HepG2 (cell line): Measurements from ENCODE around the gene RELB. TPM values are rescaled to one million over a fixed set of nuclear protein-coding genes. Genes with fewer than 3 reads are reported as not detected.

Source experiments
- CREB3 ChIP-seq: sonication (generic); formaldehyde crosslinking; IDR thresholded peaks from 2 replicates; pipeline ENCODE4 v1.5.0; 2020; ENCODE audit warnings: missing genetic modification reagents
- E2F5 ChIP-seq: sonication (generic); formaldehyde crosslinking; conservative IDR thresholded peaks from 2 replicates; pipeline ENCODE4 v1.4.0; 2020; ENCODE audit warnings: missing genetic modification reagents
- HBP1 ChIP-seq: IDR thresholded peaks from 2 replicates; pipeline ENCODE4 v1.6.1; 2016; ENCODE audit warnings: low read depth, control low read depth
- IRF2 ChIP-seq: IDR thresholded peaks from 2 replicates; pipeline ENCODE4 v1.6.1; 2018; ENCODE audit warnings: missing genetic modification reagents, missing compliant biosample characterization
- IRF9 ChIP-seq: sonication (generic); formaldehyde crosslinking; IDR thresholded peaks from 2 replicates; pipeline ENCODE4 v1.8.0; 2022; ENCODE audit warnings: missing genetic modification reagents, mild to moderate bottlenecking, borderline replicate concordance
- KDM6A ChIP-seq: IDR thresholded peaks from 2 replicates; pipeline ENCODE4 v1.6.1; 2016; ENCODE audit warnings: low read depth
- MNT ChIP-seq: fragments of 450-650 bp; IDR thresholded peaks from 2 replicates; pipeline ENCODE4 v1.6.1; 2016
- SAFB2 ChIP-seq: sonication (generic); formaldehyde crosslinking; IDR thresholded peaks from 2 replicates; pipeline ENCODE4 v1.5.1; 2020; ENCODE audit warnings: missing genetic modification reagents, low read depth, mild to moderate bottlenecking, borderline replicate concordance
- ZNF280B ChIP-seq: sonication (generic); formaldehyde crosslinking; IDR thresholded peaks from 2 replicates; pipeline ENCODE4 v1.5.0; 2020; ENCODE audit warnings: missing genetic modification reagents, mild to moderate bottlenecking, borderline replicate concordance
- ZNF30 ChIP-seq: sonication (generic); formaldehyde crosslinking; IDR thresholded peaks from 2 replicates; pipeline ENCODE4 v1.5.0; 2020; ENCODE audit warnings: mild to moderate bottlenecking, missing genetic modification reagents
- ZNF441 ChIP-seq: sonication (generic); formaldehyde crosslinking; IDR thresholded peaks from 2 replicates; pipeline ENCODE4 v1.7.0; 2021; ENCODE audit warnings: missing genetic modification reagents, borderline replicate concordance
- ZNF484 ChIP-seq: sonication (generic); formaldehyde crosslinking; IDR thresholded peaks from 2 replicates; pipeline ENCODE4 v1.5.1; 2020; ENCODE audit warnings: mild to moderate bottlenecking, low read depth, missing genetic modification reagents, borderline replicate concordance
- ZNF580 ChIP-seq: IDR thresholded peaks from 2 replicates; pipeline ENCODE4 v1.6.1; 2016; ENCODE audit warnings: low read depth, borderline replicate concordance
- ZNF644 ChIP-seq: IDR thresholded peaks from 2 replicates; pipeline ENCODE4 v1.6.1; 2016; ENCODE audit warnings: low read depth
- ZNF703 ChIP-seq: sonication (generic); formaldehyde crosslinking; IDR thresholded peaks from 2 replicates; pipeline ENCODE4 v1.5.1; 2020; ENCODE audit warnings: missing genetic modification reagents, mild to moderate bottlenecking, moderate library complexity, borderline replicate concordance
- ZNF891 ChIP-seq: sonication (generic); formaldehyde crosslinking; IDR thresholded peaks from 2 replicates; pipeline ENCODE4 v1.5.0; 2020; ENCODE audit warnings: mild to moderate bottlenecking, missing genetic modification reagents
- polyA plus RNA-seq, 8 experiments: library from polyadenylated mRNA; depleted of rRNA in 3 of 8; stranded (reverse) in 7 of 8; unstranded in 1 of 8; fragments of >200 nt; fragmentation: Illumina TruSeq in 4 of 8; extraction: Trizol in 4 of 8; gene quantifications; 2 replicates each; pipeline versions ENCODE4 v1.2.1 to v1.2.3, GENCODE V29; 2011 to 2016; ENCODE audit warnings: low read depth in 4 of 8, missing spikeins in 1 of 8, mixed read lengths in 1 of 8; ENCODE audit not compliant: insufficient read depth in 1 of 8
- total RNA-seq, 5 experiments: library from RNA; depleted of rRNA; stranded (reverse); fragments of >200 nt; fragmentation: Illumina TruSeq; extraction: Trizol; gene quantifications; 2 replicates each; pipeline ENCODE4 v1.2.3, GENCODE V29; 2016; ENCODE audit warnings: low read depth in 1 of 5

RELB gene
- total and polyA plus RNA-seq, 2 of the 13 experiments (the other 11 are each of a cell fraction or from before 2014, with no cell fraction given): 1.9 to 3.5 TPM

GRCh38 chr19:45079063-45079910 lies 78.0 kb downstream of the RELB start, which contains the start of gene GEMIN7 (continued):
- TF ChIP-seq HBP1 (peak; percentile 94), E2F5 (CRISPR knock-in tag) (peak; percentile 81), MNT (peak; percentile 55), IRF2 (CRISPR knock-in tag) (peak; percentile 79; the same call in 1 of the 2 replicates), ZNF30 (CRISPR knock-in tag) (no peak), ZNF280B (CRISPR knock-in tag) (peak; percentile 60; the same call in 1 of the 2 replicates), KDM6A (CRISPR knock-in tag) (no peak), ZNF703 (CRISPR knock-in tag) (no peak), IRF9 (CRISPR knock-in tag) (peak; percentile 84; the same call in 1 of the 2 replicates), ZNF580 (CRISPR knock-in tag) (no peak; the same call in 1 of the 2 replicates), ZNF484 (no peak), ZNF891 (CRISPR knock-in tag) (peak; percentile 91; the same call in 1 of the 2 replicates), CREB3 (peak; percentile 96), SAFB2 (CRISPR knock-in tag) (peak; percentile 90), ZNF441 (CRISPR knock-in tag) (peak; percentile 83; the same call in 1 of the 2 replicates), ZNF644 (CRISPR knock-in tag) (no peak)
